Measurements from ENCODE around the gene SLC4A4.

SLC4A4 gene

DNA sequence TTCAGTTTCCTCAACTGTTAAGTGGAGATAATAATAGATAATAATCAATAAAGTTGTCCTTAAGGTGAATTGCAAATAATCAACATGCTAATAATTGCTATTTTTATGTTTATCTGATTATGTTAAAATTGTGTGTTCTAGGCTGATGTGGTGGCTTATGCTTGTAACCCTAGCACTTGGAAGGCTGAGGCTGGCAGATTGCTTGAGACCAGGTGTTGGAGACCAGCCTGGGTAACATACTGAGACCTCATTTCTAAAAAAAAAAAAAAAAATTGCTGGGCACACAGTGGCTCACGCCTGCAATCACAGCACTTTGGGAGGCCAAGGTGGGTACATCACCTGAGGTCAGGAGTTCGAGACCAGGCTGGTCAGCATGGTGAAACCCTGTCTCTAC lies 269.9 kb downstream of the SLC4A4 start:
- DNase-seq = no peak

DNA sequence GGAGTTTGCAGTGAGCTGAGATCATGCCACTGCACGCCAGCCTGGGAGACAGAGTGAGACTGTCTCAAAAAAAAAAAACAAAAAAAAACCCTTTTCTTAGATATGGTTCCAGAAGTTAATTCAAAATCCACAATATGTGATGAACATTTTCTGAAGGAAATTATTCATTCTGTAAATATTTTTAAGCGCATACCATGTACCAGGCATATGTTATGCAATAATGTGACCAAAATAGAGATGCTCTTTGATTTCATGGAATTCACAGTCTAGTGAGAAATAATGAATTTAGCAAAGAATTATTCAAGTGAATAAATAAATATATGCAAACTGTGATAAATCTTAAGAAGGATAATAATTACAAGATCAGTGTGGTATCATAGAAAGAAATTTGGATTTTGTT lies 270.3 kb downstream of the SLC4A4 start:
- no peak for DNase-seq

DNA sequence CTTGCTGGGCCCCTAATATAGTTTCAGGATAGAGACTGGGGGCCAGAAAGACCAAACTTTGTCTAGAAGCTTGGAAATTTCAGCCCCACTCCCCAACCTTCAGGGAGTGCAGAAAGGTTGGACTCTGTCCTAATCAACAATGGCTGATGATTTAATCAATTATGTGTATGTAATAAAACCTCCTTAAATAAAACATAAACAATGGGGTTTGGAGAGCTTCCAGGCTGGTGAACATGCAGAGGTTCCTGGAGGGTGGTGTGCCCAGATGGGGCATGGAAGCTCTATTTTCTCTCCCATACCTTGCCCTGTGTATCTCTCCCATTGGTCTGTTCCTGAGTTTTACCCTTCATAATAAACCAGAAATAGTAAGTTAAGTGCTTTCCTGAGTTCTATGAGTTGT lies 270.8 kb downstream of the SLC4A4 start:
- DNase-seq = no peak

- DNase-seq = no peak
Observed at GRCh38 chr4:71614621-71615020, 275.8 kb downstream of the SLC4A4 start.

GRCh38 chr4:71616168-71616811 lies 277.5 kb downstream of the SLC4A4 start:
- no peak for DNase-seq

Data from activated CD4-positive, alpha-beta T cell treated with anti-CD3 and anti-CD28 coated beads, Interleukin-2, amount 50 U/mL, for 48 hours (primary cell).